Measurements from ENCODE around the gene RASGRF2.

- TF ChIP-seq CTCF (IDR thresholded peaks at IDR 0.05): no peak
- no peak for TF ChIP-seq ZFX (IDR thresholded peaks at IDR 0.05; ENCODE audit: borderline replicate concordance)
Observed at GRCh38 chr5:81086881-81087281, 126.7 kb downstream of the RASGRF2 start.
